Measurements from ENCODE around the gene TADA2B. TPM values are rescaled to one million over a fixed set of nuclear protein-coding genes. Genes with fewer than 3 reads are reported as not detected.

TADA2B gene
- total RNA-seq, 2 donors from 2014 or later, result 21.5 to 24.2 TPM

- Histone ChIP-seq H3K9me3 (no peaks in the 10 kb centered on the region), H3K27me3 (replicated peaks; ENCODE audit: insufficient read depth) (no peaks in the 10 kb centered on the region), H3K27ac (no peak overlapping the region), H3K4me1 (ENCODE audit: control insufficient read depth in 1 of 2, low read depth in 2 of 2) (no peaks in the 10 kb centered on the region), H3K4me3 (no peak overlapping the region), H3K36me3 (peaks cover 22% of the 10 kb centered on the region)
- DNase-seq (ENCODE audit: low spot score) (no peak), ATAC-seq (ENCODE audit: insufficient number of reproducible peaks, low FRiP score, low read depth) (no peak)
- TF ChIP-seq CTCF (IDR thresholded peaks at IDR 0.05), result no peak
Measured at GRCh38 chr4:7025040-7025602, 18.1 kb upstream of the TADA2B start.

GRCh38 chr4:7026107-7026506 lies 17.1 kb upstream of the TADA2B start:
- H3K27ac ChIP-seq, result no peak overlapping the region
- no peak overlapping the region for H3K4me3 ChIP-seq
- no peak for TF ChIP-seq CTCF (IDR thresholded peaks at IDR 0.05)
- no peaks in the 10 kb centered on the region for H3K9me3 ChIP-seq
- ATAC-seq (ENCODE audit: insufficient number of reproducible peaks, low FRiP score, low read depth), result no peak
- no peaks in the 10 kb centered on the region for H3K27me3 ChIP-seq (replicated peaks; ENCODE audit: insufficient read depth)
- H3K36me3 ChIP-seq, result peaks cover 32% of the 10 kb centered on the region
- H3K4me1 ChIP-seq (ENCODE audit: control insufficient read depth in 1 of 2, low read depth in 2 of 2), result no peaks in the 10 kb centered on the region
- no peak for DNase-seq (ENCODE audit: low spot score)

DNA sequence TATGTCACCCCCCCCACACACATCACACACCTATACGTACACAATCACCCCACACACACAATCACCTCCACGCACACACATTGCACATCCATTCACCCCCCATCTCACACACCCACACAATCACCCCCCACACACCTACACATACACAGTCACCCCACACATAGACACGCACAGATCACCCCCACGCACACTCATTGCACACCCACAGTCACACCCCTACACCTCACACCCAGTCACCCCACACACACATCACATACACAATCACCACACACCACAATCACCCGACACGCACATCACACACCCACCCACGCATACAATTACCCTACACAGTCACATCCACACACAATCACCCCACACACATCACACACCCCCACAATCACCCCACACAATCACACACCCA lies 15.9 kb upstream of the TADA2B start:
- no peak for ATAC-seq (ENCODE audit: insufficient number of reproducible peaks, low FRiP score, low read depth)
- DNase-seq (ENCODE audit: low spot score), result no peak
- H3K4me1 ChIP-seq (ENCODE audit: control insufficient read depth in 1 of 2, low read depth in 2 of 2), result no peaks in the 10 kb centered on the region
- no peak overlapping the region for H3K27ac ChIP-seq
- TF ChIP-seq CTCF (IDR thresholded peaks at IDR 0.05), result no peak
- H3K9me3 ChIP-seq, result no peaks in the 10 kb centered on the region
- no peak overlapping the region for H3K4me3 ChIP-seq
- no peaks in the 10 kb centered on the region for H3K27me3 ChIP-seq (replicated peaks; ENCODE audit: insufficient read depth)
- peaks cover 40% of the 10 kb centered on the region for H3K36me3 ChIP-seq

- no peak for DNase-seq (ENCODE audit: low spot score)
- Histone ChIP-seq H3K27me3 (replicated peaks; ENCODE audit: insufficient read depth) (no peaks in the 10 kb centered on the region), H3K4me1 (ENCODE audit: control insufficient read depth in 1 of 2, low read depth in 2 of 2) (no peaks in the 10 kb centered on the region), H3K27ac (no peak overlapping the region), H3K36me3 (peaks cover 43% of the 10 kb centered on the region), H3K4me3 (no peak overlapping the region), H3K9me3 (no peaks in the 10 kb centered on the region)
- ATAC-seq (ENCODE audit: insufficient number of reproducible peaks, low FRiP score, low read depth), result no peak
- no peak for TF ChIP-seq CTCF (IDR thresholded peaks at IDR 0.05)
Measured at GRCh38 chr4:7027913-7028312, 15.3 kb upstream of the TADA2B start.

DNA sequence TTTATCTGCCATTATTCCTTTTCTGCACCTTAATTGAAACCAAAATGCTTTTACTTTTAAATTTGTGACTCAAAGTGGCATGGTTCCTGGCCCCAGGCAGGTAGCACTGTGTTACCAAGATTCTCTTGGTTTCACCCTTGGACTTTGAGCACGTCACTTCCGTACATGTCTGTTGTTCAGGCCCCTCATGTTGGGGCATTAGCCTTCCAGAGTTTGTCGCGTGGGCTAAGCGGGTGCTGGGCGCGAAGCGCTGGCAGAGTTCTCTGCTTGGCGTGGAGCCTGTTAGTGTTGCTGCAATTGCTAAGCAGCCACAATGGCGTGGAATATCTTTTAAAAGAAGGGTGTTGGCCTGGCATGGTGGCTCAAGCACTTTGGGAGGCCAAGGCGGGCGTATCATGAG lies 14.0 kb upstream of the TADA2B start:
- DNase-seq (ENCODE audit: low spot score), result no peak
- H3K4me1 ChIP-seq (ENCODE audit: control insufficient read depth in 1 of 2, low read depth in 2 of 2), result peaks cover 0 to 2% of the 10 kb centered on the region in 2 donors
- no peak for ATAC-seq (ENCODE audit: insufficient number of reproducible peaks, low FRiP score, low read depth)
- TF ChIP-seq CTCF (IDR thresholded peaks at IDR 0.05), result no peak
- no peak overlapping the region for H3K4me3 ChIP-seq
- H3K9me3 ChIP-seq, result no peaks in the 10 kb centered on the region
- H3K27me3 ChIP-seq (replicated peaks; ENCODE audit: insufficient read depth), result no peaks in the 10 kb centered on the region
- H3K27ac ChIP-seq, result no peak overlapping the region
- peaks cover 40% of the 10 kb centered on the region for H3K36me3 ChIP-seq

Measured in thoracic aorta (tissue), 2 donors.